Esophagus squamous epithelium (tissue), 4 donors: ENCODE measurements around the gene FUBP1.

Source experiments
- CTCF ChIP-seq, 6 experiments: fragments of 450-650 bp in 4 of 6; fragments of 200-600 bp in 2 of 6; sonication (generic) in 2 of 6; IDR thresholded peaks; one replicate each; pipeline ENCODE4 v1.5.1; 2016 to 2019; ENCODE audit warnings: antibody characterized with exemption in 6 of 6, mild to moderate bottlenecking in 4 of 6, moderate library complexity in 4 of 6
- POLR2A ChIP-seq, 4 donors: fragments of 450-650 bp; IDR thresholded peaks; one replicate each; pipeline ENCODE4 v1.6.1; 2017; ENCODE audit warnings: antibody characterized with exemption in 4 of 4, mild to moderate bottlenecking in 4 of 4, moderate library complexity in 3 of 4

- no peak for TF ChIP-seq CTCF (IDR thresholded peaks at IDR 0.05)
- no peak for TF ChIP-seq POLR2A (IDR thresholded peaks at IDR 0.05)
Measured at GRCh38 chr1:77975386-77975785, 3.5 kb downstream of the FUBP1 start.
